HL-60/S4 treated with phorbol 12-myristate 13-acetate at 8.2 ng/mL for 4 days and 3 days (cell line): Measurements from ENCODE around the gene PDE5A.
"Not testable (repeated sequence)": the region's sequence is repeated elsewhere in the genome, so short reads cannot be mapped to it uniquely, and the experiment has no call there.

ENCODE experiments used
- in situ Hi-C: fragments of 300-500 bp; cut with MboI; formaldehyde crosslinking; loops from 2 replicates; pipeline ENCODE4 v1.15.0; 2022; ENCODE audit warnings: low sequenced_read_pairs

The PDE5A gene

DNA sequence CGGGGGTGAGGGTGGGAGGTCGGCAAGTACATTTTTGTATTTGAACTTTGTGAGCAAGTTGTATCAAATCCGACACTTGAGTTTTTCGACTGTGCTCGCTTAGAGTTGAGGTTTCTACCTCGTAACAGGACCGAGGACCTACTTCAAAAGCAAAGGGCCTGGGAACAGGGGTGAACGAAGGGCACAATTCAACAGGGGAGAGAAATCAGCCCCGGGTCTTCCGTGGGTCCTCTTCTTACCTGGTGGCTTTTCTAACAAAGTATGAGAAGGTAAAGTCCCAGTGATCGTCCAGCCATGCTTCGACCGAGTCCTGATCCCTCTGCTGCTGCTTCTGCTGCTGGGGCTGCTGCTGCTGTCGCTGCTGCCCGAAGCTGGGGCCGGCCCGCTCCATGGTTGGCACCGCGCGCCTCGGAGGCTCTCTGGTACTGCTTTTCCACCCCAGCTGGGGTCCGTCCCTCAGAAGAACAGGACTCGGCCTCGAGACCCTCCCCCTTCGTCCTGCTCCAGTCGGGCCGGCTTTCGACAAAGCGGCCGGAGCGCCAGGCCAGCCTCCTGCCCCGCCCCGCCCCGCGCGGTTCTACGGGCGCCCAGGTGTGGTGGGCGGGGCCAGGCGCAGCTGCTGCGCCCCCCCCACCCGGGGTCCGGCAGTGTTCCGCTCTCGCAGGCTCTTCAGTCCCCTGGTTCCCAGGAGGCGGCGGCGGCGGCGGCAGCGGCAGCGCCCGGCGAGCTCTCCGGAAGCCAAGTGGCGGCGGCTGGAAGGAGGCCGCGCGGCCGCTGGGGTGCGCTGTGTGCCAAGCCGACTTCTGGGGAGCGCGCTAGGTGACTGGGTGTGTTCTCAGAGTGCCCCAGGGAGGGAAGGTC is at the start of gene PDE5A:
PDE5A (minus strand) TSS at position 524 of the 861 bp plus-strand sequence; CDS start at position 391, 133 bp downstream.
- in situ Hi-C loops, result no loop called here

DNA sequence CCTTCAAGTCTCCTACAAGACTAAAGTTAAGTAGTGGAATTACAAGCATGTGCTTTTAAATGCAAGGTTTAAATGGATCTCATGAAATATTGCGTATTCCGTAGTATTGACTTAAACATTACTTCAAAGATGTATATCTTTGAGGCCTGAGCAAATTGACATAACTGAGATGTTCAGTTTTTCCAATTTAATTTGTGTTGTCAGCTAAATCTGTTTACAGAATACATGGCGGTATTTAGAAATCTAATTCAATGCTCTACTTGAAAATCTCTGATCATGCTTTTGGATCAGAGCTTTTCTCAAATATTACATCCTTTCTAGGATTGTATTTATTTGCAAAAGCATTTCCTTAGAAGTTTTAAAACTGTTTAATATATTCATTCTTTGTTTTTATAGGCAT is 47.5 kb upstream of the PDE5A start:
- in situ Hi-C loops, result no loop called here

DNA sequence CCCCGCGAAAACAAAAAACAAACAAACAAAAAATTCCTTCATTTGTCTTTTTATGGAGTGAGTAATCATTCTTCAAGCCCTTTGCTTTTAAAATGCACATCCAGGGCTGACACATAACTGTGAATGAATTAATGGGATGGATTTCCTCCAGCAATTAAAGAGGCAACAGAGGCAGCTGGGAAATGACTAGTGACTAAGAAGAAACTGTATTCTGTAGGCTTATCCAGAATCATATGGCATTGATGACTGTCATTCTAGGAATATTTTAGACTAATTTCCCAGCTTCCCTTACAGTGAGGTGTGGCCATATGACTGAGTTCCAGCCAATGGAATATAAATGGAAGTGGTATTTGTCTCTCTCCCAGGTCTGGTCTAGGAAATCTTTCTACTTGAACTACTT is 46.8 kb upstream of the PDE5A start:
- in situ Hi-C loops, result no loop called here

DNA sequence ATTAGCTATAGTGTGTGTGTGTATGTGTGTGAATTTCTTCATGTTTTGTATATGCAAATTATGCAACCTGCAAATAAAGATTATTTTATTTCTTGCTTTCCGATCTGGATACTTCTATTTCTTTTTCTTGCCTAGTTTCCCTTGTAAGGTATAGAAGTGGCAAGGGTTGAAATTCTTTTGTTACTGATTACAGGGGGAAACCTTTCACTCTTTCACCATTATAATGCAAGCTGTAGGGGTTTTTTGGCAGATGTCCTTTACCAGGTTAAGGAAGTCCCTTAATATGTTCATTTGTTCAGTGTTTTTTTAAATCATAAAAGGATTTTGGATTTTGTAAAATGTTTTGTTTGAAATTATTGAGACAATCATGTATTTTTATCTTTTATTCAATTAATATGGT is 44.3 kb upstream of the PDE5A start:
- in situ Hi-C loops, result no loop called here

DNA sequence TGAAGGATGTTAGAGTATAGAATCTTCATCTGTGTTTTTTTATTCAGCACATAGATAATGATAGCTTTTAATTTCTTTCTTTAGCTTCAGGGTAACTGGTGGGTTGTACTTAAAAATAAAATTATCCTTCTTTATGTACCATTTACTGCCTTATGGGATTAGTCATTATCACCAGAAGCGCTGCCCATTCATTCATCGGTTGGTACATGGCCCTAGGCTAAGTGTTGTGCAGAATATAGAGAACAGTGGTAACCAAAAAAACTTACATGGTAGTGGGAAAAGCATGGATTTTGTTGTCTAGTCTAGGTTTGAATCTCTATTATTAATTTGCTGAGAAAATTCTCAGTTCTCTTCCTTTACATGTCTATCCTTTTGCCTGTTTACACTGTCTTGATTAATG is 43.5 kb upstream of the PDE5A start:
- in situ Hi-C loops, result no loop called here

DNA sequence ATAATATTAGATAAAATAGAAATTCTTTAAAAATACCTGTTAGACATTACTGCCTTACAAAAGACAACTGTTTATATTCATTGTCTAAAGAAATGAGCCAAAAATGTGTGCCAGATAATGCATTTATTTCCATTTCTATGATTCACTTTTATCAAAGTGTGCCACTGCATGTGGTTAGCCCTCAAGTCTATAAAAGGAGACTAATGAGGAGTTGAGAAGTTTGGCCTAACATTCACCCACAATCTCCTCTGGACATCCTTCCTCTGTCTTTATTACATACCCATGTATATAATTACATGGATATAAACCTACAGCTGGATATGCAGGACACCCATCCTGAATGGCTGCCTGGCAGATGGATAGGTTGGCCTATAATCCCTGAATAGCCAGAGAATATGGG is 42.6 kb upstream of the PDE5A start:
- in situ Hi-C loops, result no loop called here

DNA sequence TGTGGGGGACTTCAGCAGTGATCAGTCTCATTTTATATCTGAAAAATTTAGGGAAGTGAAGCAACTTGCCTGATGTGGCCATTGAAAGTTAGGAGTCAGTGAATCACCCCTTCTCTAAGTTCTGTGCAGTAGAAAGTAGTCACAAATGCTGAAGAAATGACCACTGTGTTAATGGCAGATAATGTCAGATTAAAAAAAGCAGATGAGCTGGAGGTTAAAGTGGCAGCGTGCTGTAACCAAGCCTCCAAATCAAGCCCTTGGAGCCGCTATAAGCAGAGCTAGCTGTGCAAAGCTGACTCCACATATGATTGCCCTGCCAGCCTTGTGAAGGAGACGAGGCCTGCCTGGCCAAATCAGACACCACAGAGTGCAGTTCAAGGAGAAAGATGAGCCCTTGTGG is 39.2 kb upstream of the PDE5A start:
- in situ Hi-C loops, result no loop called here

DNA sequence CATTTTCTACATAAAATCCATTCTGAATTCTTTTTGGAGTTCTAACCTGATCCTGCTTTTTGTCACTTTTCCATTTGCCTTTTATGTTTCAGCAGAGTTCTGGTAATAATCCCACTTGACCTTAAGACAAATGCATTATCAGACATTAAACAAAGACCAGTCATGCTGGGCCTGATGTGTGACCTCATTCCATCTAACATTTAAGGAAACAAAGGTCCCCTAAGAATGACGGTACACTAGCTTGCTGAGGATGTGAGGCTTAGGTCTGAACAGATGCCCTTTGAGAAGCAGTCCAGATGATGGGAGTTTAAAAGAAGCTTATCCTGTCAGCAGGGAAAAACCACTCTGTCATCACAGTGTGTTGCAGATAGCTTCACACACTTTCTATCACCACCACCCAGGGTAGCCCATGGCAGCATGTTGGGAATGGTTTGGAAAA is 38.1 kb upstream of the PDE5A start:
- in situ Hi-C loops, result no loop called here

DNA sequence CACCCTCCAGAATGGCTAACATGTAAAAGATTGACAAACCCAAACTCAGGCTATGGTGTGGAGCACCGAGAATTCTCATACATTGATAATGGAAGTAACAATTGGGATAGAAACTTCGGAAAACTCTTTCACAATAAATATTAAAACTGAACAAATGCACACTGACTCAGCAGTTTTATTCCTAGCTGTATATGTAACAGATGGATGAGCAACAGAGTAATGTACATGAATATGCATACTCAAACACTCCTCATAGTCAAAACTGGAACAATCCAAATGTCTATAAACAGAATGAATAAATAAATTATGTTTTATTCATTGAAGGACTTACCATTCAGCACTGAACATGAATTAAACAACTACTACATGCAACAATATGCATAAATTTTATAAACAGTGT is 37.1 kb upstream of the PDE5A start:
- in situ Hi-C loops, result no loop called here

DNA sequence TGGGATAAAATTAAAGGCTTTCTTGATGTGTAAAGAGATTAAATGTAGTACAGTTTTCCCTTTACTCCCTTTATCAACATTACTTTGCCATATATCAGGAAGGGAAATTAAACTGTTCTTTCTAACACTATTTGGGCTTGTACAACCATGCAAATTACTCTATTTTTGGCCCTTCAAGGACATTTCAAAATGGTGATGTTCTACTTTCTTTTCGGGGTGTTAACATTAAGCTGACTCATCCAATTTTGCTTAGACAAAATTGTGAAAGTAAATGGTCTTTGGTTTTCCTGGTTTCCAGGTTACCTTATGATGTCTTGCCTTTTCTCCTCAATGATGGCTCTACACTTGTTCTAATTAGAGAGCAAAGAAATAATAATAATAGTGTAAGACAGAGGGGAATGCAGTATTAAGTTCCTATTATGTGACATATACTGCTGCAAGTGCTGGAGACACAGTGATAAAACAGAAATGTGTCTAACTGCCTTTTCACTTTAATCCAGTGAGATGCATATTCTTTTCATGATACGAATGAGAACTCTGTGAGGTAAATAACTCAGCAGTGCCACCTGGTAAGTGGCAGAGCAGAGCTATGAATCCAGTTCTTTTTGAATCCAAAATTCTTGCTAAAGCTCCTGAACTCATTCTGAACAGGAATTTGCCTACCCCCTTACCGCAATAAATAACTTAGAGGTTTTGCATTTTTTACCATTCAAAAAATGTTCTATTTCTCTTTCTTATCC is 35.7 kb upstream of the PDE5A start:
- in situ Hi-C loops, result no loop called here

DNA sequence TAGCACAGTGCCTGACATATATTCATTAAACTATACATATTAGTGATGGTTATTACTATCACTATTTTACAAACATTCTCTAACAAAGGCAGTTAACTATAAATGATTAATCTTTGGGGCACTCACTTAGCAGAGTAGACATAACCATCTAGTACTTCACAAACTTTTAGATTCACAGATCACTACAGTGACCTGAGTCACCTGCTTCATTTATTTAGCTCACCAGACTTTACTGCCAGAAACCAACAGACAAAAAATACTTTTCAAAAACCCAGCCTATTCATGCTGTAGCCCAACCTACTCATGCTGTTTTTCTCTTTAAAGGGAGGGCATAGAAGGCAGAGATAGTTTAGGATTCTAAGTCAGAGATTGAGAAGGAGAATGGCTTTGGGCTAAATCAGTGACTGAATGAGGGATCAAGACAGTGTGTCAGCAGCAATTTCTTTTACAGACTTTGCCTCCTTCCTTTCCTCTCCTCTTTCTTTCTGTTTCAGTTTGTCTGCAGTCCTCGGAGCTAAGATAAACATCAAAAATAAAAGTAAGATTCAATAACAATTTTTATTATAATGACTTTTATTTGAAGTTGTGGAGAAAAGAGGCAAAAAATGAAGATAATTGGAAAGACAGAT is 34.7 kb upstream of the PDE5A start:
- in situ Hi-C loops, result no loop called here

DNA sequence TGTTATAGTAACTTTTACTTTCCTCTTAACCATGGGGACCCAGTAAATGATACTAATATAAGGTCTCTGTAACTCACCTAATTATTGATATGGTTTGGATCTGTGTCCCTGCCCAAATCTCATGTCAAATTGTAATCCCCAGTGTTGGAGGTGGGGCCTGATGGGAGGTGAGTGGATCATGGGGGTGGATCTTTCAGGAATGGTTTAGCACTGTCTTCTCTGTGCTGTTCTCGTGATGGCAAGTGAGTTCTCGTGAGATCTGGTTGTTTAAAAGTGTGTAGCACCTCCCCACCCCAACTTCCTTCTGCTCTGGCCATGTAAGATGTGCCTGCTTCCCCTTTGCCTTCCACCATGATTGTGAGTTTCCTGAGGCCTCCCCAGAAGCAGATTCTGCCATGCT is 34.0 kb upstream of the PDE5A start:
- in situ Hi-C loops, result not testable (repeated sequence)

DNA sequence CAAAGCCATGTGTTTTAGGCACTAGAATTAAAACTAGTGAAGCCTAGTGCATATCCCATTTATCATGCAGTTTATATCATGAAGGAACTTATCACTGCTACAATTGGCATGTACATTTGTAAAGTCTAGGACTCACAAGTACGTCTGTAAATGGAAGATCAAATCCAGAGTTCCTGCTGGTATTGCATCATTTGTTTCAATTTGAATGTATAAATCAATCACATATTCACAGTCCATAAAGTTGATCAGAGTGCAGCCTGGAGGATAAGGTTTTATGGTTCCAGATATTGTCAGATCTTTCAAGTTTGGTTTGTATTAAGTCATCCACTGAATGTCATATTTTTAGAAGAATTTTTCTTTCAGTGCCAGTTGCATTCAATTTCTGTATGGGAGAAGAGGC is 32.6 kb upstream of the PDE5A start:
- in situ Hi-C loops, result no loop called here

DNA sequence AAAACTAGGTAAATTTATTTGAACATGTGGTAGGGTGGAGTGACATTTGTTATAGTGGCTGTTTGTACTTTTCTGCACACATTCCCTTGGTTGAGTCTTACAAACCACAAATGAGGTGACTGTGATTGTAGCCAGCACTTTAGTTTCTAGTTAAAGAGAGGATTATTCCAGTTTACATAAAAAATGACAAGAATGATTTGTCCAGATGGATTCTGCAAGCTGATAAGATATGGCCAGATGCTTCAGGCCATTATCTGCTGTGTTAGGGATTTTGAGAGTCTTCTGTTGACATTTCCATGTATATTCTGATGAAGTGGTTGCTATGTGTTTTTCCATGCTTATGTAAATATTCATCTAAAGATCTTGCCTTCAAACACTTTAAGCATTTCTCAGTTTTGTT is 31.0 kb upstream of the PDE5A start:
- in situ Hi-C loops, result no loop called here

DNA sequence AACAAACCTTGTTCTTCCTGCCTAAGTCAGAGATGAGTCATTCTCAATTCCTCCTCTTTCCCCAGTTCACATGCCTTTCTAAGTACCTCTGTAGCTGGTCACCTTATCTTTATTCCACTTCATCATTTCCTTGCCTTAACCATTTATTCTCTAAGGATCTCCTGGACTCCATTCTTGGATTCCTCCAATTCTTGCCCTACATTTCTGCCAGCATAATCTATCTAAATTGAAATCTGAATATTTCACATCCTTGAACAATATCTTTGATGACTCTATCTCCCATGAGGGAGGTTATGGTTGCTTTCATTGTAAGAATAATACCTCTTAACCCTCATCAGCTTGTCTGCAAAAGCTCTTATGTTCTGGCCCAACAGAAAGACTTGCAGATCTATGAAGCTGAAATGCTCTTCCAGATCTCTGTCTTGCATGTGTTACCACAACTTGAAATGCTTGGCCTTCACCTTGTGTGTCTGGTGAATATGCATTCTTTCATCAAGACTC is 28.6 kb upstream of the PDE5A start:
- in situ Hi-C loops, result no loop called here

DNA sequence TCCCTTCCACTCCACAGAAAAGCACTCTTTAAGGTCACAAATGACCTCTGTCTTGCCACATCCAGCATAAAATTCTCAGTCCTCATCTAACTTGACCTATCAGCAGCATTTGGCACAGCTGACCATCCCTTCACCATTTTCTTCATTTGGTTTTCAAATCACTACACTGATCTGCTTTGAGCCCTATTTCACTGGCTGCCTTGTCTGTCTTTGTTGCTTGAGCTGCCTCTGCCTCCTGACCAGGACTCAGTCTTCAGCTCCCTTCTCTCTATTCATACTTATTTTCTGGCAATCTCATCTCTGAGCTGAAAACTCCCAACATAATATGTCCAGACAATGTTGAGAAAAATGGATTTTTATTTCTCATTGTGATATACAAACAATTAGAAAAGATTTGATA is 27.7 kb upstream of the PDE5A start:
- in situ Hi-C loops, result no loop called here

DNA sequence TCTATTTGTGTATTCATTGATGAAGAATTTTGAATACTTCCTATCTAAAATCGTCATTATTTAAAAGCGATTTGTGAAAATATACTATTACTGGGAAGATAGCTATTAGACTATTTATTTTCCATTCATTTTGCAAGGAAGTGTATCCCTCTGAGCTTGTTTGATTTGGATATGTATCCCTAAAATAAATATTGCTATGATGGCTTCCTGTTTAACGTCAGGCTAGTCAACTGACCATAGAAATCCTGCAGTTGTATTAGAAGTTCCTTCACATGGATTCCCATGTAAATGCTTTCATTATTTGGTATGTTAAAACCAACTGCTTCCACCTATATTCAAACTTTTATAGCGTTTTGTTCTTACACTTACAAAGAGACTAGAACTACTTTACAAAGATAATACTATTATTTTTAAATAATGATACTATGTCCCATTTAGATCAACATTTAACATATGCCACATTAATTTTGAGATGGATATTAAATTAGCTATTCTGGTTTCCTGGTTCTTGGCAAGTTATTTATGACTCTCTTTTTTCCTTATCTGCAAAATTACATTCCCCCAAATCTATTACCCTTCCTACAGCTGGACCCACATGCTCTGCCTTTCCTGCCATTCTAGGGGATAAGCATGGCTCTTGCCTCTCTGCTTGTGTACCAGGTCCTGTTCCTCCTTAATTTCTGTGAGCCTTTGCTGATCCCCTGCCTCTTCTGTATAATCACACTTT is 26.7 kb upstream of the PDE5A start:
- in situ Hi-C loops, result no loop called here

DNA sequence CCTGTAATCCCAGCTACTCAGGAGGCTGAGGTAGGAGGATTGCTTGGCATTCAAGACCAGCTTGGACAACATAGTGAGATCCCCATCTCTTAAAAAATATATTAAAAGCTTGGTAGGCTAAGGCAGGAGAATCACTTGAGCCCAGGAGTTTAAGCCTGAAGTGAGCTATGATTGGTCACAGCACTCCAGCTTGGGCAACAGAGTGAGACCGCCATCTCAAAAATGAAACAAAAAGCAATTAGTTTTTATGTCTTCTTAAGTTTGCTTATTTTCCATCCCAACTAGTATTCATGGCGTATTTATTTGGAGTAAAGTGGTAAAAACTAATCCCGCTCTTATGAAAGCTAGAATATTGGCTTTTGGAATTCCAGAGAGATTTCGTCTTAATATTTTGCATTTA is 25.4 kb upstream of the PDE5A start:
- in situ Hi-C loops, result no loop called here

DNA sequence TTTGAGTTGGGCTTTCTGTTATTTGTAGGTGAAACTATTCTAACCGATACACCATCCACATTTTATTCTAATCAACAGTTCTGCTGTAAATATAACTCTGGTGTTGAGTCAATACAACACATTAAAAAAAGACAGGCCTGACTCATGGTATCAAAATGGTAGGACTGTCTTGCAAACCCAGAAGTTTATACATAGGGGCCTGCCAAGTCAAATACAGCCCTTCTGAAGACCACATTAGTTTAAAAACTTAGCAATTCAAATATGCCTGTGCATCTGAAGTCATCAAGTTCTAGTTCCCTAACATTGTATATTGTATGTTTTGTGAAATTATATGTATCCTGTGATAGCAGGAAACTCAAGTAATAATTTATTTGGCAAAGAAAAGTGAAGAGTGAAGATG is 24.4 kb upstream of the PDE5A start:
- in situ Hi-C loops, result no loop called here

DNA sequence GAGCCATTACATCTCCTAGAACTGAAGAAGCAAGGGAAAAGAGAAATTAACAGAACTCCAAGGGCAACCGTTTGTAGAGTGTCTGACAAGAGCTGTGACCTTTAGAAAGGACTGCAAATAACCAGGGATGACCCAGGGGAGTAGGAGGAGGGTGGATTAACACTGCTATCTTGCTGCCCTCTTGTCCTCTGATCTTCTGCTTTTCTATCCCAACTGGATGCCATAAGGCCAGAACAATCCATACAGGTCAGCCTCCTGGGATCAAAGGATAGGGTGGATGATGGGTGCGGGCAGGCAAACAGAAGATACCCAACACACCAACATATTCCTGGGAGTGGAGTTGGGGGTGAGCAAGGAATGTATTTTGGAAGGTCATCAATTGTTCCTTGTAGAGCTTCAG is 19.8 kb upstream of the PDE5A start:
- in situ Hi-C loops, result no loop called here

DNA sequence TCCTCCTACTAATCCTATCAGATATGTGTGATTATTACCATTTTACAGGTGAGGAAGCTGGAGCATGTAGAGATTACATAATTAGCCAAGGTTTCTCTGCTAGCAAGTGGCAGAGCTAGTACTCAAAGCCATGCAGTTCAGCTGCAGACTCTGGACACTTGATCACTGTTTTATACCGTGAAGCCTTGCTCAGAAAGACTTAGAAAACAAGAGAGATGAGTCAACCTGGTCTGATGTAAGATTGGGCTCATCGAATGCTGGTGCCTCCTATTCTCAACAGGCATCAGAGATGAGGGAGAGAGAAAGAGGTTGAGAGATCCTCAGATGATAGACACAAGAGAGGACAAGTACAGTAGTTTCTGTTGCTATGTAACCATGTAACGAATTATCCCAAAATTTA is 19.0 kb upstream of the PDE5A start:
- in situ Hi-C loops, result no loop called here
